ENCODE data around the gene FOLR3.

DNA sequence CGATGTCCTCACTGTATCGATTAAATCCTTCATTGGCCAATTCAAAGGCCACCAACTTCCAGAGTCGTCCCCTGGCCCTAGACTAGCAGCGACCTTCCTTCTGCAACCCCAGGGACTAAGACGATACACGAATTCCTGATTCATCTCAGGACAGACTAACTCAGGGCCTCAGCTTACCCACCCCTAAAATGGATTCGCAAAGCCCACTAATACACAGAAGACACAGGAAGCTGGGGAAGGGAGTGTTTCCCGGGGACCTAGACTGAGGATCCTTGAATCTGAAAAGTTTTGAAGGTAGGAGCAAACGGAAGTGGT, 32.9 kb upstream of the FOLR3 start:
- TF ChIP-seq POLR2AphosphoS5 (IDR thresholded peaks at IDR 0.05; ENCODE audit: low read depth, low read length) (no peak), SIN3A (IDR thresholded peaks at IDR 0.05; ENCODE audit: borderline replicate concordance, low read depth, low read length) (no peak), RCOR1 (IDR thresholded peaks at IDR 0.05; ENCODE audit: low read length) (no peak; the same call in 1 of the 2 replicates)
- TF ChIP-seq, protein P1, sequence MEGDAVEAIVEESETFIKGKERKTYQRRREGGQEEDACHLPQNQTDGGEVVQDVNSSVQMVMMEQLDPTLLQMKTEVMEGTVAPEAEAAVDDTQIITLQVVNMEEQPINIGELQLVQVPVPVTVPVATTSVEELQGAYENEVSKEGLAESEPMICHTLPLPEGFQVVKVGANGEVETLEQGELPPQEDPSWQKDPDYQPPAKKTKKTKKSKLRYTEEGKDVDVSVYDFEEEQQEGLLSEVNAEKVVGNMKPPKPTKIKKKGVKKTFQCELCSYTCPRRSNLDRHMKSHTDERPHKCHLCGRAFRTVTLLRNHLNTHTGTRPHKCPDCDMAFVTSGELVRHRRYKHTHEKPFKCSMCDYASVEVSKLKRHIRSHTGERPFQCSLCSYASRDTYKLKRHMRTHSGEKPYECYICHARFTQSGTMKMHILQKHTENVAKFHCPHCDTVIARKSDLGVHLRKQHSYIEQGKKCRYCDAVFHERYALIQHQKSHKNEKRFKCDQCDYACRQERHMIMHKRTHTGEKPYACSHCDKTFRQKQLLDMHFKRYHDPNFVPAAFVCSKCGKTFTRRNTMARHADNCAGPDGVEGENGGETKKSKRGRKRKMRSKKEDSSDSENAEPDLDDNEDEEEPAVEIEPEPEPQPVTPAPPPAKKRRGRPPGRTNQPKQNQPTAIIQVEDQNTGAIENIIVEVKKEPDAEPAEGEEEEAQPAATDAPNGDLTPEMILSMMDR (IDR thresholded peaks at IDR 0.05), result no peak
- TF ChIP-seq, protein P2, sequence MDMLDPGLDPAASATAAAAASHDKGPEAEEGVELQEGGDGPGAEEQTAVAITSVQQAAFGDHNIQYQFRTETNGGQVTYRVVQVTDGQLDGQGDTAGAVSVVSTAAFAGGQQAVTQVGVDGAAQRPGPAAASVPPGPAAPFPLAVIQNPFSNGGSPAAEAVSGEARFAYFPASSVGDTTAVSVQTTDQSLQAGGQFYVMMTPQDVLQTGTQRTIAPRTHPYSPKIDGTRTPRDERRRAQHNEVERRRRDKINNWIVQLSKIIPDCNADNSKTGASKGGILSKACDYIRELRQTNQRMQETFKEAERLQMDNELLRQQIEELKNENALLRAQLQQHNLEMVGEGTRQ (IDR thresholded peaks at IDR 0.05; ENCODE audit: borderline replicate concordance, low read depth, low read length), result no peak

Data from SK-N-SH (cell line).